B cell (primary cell): ENCODE results near the gene HUS1. TPM values are rescaled to one million over a fixed set of nuclear protein-coding genes. Genes with fewer than 3 reads are reported as not detected.

Experiments
- ATAC-seq: fragments of 200-7000 bp; cut with Tn5 transposase; one replicate; pipeline ENCODE4 v1.10.0; 2021; ENCODE audit warnings: low read depth, mild to moderate bottlenecking, moderate number of reproducible peaks, moderate library complexity
- CTCF ChIA-PET: fragments of 350-600 bp; sonication (Branson Sonifier 250); formaldehyde crosslinking; loops from one replicate; lab custom pipeline; 2021; ENCODE audit warnings: antibody characterized with exemption, inconsistent platforms; lab: Charles Lee
- POLR2A ChIA-PET: fragments of 350-600 bp; sonication (Branson Sonifier 250); formaldehyde crosslinking; loops from one replicate; lab custom pipeline; 2021; ENCODE audit warnings: antibody characterized with exemption; lab: Charles Lee
- DNase-seq: peaks from one replicate; pipeline ENCODE4 v3.0.0; 2013
- H2AFZ ChIP-seq: 2 replicates; pipeline ENCODE4 v1.6.1; 2012; ENCODE audit warnings: mild to moderate bottlenecking, low read depth, low read length; ENCODE audit not compliant: insufficient read depth, poor library complexity, severe bottlenecking
- H3K27ac ChIP-seq, 2 donors: 1 replicate in 1 of 2; 2 replicates in 1 of 2; pipeline ENCODE4 v1.5.1; 2012 to 2013; ENCODE audit warnings: low read length in 2 of 2, mild to moderate bottlenecking in 2 of 2, moderate library complexity in 1 of 2
- H3K27me3 ChIP-seq, 4 experiments: fragments of 200-600 bp in 1 of 4; sonication (generic) in 1 of 4; replicated peaks in 1 of 4; 1 replicate in 2 of 4; 2 replicates in 2 of 4; pipeline versions ENCODE4 v1.6.1 to v1.7.0; 2013 to 2016; ENCODE audit warnings: low read length in 3 of 4, mild to moderate bottlenecking in 2 of 4, mixed read lengths in 1 of 4, moderate library complexity in 1 of 4; ENCODE audit not compliant: insufficient read depth in 4 of 4, control insufficient read depth in 3 of 4; ENCODE audit errors: control extremely low read depth in 1 of 4
- H3K36me3 ChIP-seq, 2 experiments: replicated peaks in 1 of 2; 1 replicate in 1 of 2; 2 replicates in 1 of 2; pipeline versions ENCODE4 v1.6.1 to v1.7.1; 2013; ENCODE audit warnings: low read length in 1 of 2; ENCODE audit not compliant: insufficient read depth in 2 of 2, control insufficient read depth in 1 of 2; ENCODE audit errors: control extremely low read depth in 1 of 2, extremely low read depth in 1 of 2
- H3K4me1 ChIP-seq, 2 donors: fragments of 200-600 bp in 1 of 2; sonication (generic) in 1 of 2; 1 replicate in 1 of 2; 2 replicates in 1 of 2; pipeline versions ENCODE4 v1.5.1 to v1.6.1; 2013 to 2017; ENCODE audit warnings: low read length in 2 of 2; ENCODE audit not compliant: control insufficient read depth in 2 of 2, insufficient read depth in 2 of 2
- H3K4me2 ChIP-seq: replicated peaks from 2 replicates; pipeline ENCODE3; 2012; ENCODE audit warnings: mild to moderate bottlenecking, low read depth, low read length; ENCODE audit not compliant: poor library complexity, severe bottlenecking
- H3K4me3 ChIP-seq, 5 experiments: fragments of 200-600 bp in 1 of 5; sonication (generic) in 1 of 5; 1 replicate in 3 of 5; 2 replicates in 2 of 5; pipeline versions ENCODE4 v1.5.1 to v1.7.0; 2011 to 2016; ENCODE audit warnings: low read length in 4 of 5, mild to moderate bottlenecking in 4 of 5, low read depth in 2 of 5, control low read depth in 1 of 5, moderate library complexity in 1 of 5; ENCODE audit not compliant: insufficient read depth in 1 of 5; ENCODE audit errors: control extremely low read depth in 1 of 5, extremely low read depth in 1 of 5
- H3K79me2 ChIP-seq: fragments of 200-600 bp; sonication (generic); one replicate; pipeline ENCODE4 v1.6.0; 2016; ENCODE audit warnings: low read length; ENCODE audit not compliant: control insufficient read depth, insufficient read depth
- H3K9ac ChIP-seq: fragments of 200-600 bp; sonication (generic); 2 replicates; pipeline ENCODE4 v1.6.1; 2017; ENCODE audit warnings: mild to moderate bottlenecking, low read length, moderate library complexity
- H3K9me3 ChIP-seq, 3 donors: one replicate each; pipeline versions ENCODE4 v1.6.1 to v1.7.1; 2013; ENCODE audit warnings: low read length in 2 of 3; ENCODE audit not compliant: control insufficient read depth in 2 of 3, insufficient read depth in 1 of 3; ENCODE audit errors: control extremely low read depth in 1 of 3
- H4K20me1 ChIP-seq: 2 replicates; pipeline ENCODE4 v1.6.0; 2012; ENCODE audit warnings: mild to moderate bottlenecking, low read length; ENCODE audit not compliant: insufficient read depth, control insufficient read depth, poor library complexity, severe bottlenecking
- H3K27ac Mint-ChIP-seq: one replicate; pipeline ENCODE4 v1.8.0; 2021; ENCODE audit warnings: mixed read lengths
- H3K27me3 Mint-ChIP-seq: one replicate; pipeline ENCODE4 v1.8.0; 2021; ENCODE audit warnings: mixed read lengths
- H3K4me1 Mint-ChIP-seq: one replicate; pipeline ENCODE4 v1.8.0; 2021; ENCODE audit warnings: mixed read lengths
- H3K4me3 Mint-ChIP-seq: one replicate; pipeline ENCODE4 v1.8.0; 2021; ENCODE audit warnings: mixed read lengths
- H3K9me3 Mint-ChIP-seq: one replicate; pipeline ENCODE4 v1.8.0; 2022; ENCODE audit warnings: mixed read lengths; ENCODE audit not compliant: insufficient read depth
- EZH2 ChIP-seq: IDR thresholded peaks from 2 replicates; pipeline ENCODE4 v1.6.1; 2012; ENCODE audit warnings: borderline replicate concordance, low read depth, mild to moderate bottlenecking, moderate library complexity, low read length; ENCODE audit not compliant: insufficient read depth, poor library complexity, severe bottlenecking
- WGBS: methylation state at CpG from one replicate; pipeline ENCODE4 v1.1.5; 2013; ENCODE audit warnings: missing lambda C conversion rate; ENCODE audit not compliant: insufficient coverage; 5-methylcytosine and 5-hydroxymethylcytosine counted together
- intact Hi-C: fragments of 100-400 bp; cut with micrococcal nuclease; formaldehyde crosslinking; loops from one replicate; pipeline ENCODE4 v1.10.0; 2022
- polyA plus RNA-seq: library from polyadenylated mRNA; depleted of rRNA; stranded (reverse); fragments of >200 nt; gene quantifications from 2 replicates; pipeline ENCODE4 v1.2.3, GENCODE V29; 2012
- total RNA-seq, 2 donors: library from RNA; stranded (reverse); fragments of 120-200 nt in 1 of 2; gene quantifications; 1 replicate in 1 of 2; 2 replicates in 1 of 2; pipeline versions ENCODE4 v1.2.3 to v1.2.4, GENCODE V29; 2013 to 2022
- TF ChIP-seq, protein P1 (sequence below): fragments of 200-600 bp; IDR thresholded peaks from one replicate; pipeline ENCODE4 v1.8.0; 2022; ENCODE audit warnings: antibody characterized with exemption, mild to moderate bottlenecking

The HUS1 gene
- total and polyA plus RNA-seq, 2 donors (not counting 1 experiment from before 2014, with no cell fraction given) = 37.7 to 61.6 TPM

DNA sequence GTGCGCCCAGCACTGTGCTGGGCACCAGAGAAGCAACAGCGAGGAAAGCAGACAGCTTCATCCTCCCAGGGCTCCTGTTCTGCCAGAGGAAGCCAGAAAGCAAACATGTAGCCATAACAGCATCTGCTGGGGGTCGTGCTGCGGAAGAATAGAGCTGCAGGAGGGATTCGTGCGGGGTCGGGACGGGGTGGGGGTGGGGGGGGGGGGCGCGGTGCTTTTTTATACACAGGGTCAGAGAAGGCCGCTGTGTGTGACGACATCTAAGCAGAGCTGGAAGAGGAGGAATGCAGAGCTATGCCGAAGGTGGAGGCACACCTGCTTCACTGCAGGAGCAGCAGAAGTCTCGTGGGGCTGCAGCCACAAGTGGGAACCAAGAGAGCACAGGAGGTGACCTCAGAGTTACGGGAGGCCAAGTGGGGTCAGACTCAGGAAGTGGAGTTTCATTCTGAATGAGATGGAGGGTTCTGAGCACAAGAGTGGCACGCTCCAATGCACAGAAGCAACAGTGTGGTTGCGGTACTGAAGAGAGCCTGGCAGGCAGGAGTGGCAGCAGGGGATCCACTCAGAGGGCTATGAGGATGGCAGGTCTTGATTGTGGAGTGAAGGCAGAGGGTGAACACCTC lies 42.2 kb downstream of the HUS1 start:
- Histone ChIP-seq H3K4me1 (peaks cover 29% of the 10 kb centered on the region in 2 donors), H3K9me3 (no peaks in the 10 kb centered on the region), H4K20me1 (no peaks in the 10 kb centered on the region), H3K27me3 (no peaks in the 10 kb centered on the region), H3K27ac (no peak overlapping the region), H3K4me2 (peak overlapping the region; percentile 68), H3K79me2 (no peaks in the 10 kb centered on the region), H3K36me3 (no peaks in the 10 kb centered on the region), H2AFZ (peak overlapping the region; percentile 67), H3K9ac (peak overlapping the region; percentile 5), H3K4me3 (peak overlapping the region in 3 of 5 experiments; percentile 10 to 20 (median 18))
- peak overlapping the region; percentile 74 for H3K4me3 Mint-ChIP-seq
- ChIA-PET CTCF (interaction anchor here (1.4 to 3.9 kb wide), 4 partner anchors 8 to 671 kb away, joined by 3 to 34 read pairs (median 8); no protein-coding TSS in a partner anchor), POLR2A (interaction anchor here (1.1 kb wide), 1 partner anchor 8 kb away, joined by 3 read pairs; no protein-coding TSS in a partner anchor)
- peak overlapping the region; percentile 64 for H3K27ac Mint-ChIP-seq
- no peaks in the 10 kb centered on the region for H3K27me3 Mint-ChIP-seq
- TF ChIP-seq EZH2 = no peak
- TF ChIP-seq, protein P1, sequence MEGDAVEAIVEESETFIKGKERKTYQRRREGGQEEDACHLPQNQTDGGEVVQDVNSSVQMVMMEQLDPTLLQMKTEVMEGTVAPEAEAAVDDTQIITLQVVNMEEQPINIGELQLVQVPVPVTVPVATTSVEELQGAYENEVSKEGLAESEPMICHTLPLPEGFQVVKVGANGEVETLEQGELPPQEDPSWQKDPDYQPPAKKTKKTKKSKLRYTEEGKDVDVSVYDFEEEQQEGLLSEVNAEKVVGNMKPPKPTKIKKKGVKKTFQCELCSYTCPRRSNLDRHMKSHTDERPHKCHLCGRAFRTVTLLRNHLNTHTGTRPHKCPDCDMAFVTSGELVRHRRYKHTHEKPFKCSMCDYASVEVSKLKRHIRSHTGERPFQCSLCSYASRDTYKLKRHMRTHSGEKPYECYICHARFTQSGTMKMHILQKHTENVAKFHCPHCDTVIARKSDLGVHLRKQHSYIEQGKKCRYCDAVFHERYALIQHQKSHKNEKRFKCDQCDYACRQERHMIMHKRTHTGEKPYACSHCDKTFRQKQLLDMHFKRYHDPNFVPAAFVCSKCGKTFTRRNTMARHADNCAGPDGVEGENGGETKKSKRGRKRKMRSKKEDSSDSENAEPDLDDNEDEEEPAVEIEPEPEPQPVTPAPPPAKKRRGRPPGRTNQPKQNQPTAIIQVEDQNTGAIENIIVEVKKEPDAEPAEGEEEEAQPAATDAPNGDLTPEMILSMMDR = no peak
- DNase-seq (peak; percentile 81), ATAC-seq (peak; percentile 91)
- peaks cover 31% of the 10 kb centered on the region for H3K4me1 Mint-ChIP-seq
- intact Hi-C loops = loop anchor here (1.0 to 10.0 kb wide), 5 partner anchors 9 to 670 kb away; partner anchors contain the start of genes C7orf57 and UPP1
- WGBS = 27% methylated on average over 9 of the region's 17 CpGs
- H3K9me3 Mint-ChIP-seq = no peaks in the 10 kb centered on the region

GRCh38 chr7:47936323-47936722 lies 43.1 kb downstream of the HUS1 start:
- POLR2A ChIA-PET = no interaction called here
- no peak overlapping the region for H3K9ac ChIP-seq
- no peak overlapping the region for H3K27ac ChIP-seq
- no peaks in the 10 kb centered on the region for H3K79me2 ChIP-seq
- no peak overlapping the region for H2AFZ ChIP-seq
- peaks cover 29% of the 10 kb centered on the region in 2 donors for H3K4me1 ChIP-seq
- no peak for ATAC-seq
- H3K4me3 Mint-ChIP-seq = peak overlapping the region; percentile 58
- peak overlapping the region; percentile 68 for H3K4me2 ChIP-seq
- H3K27me3 ChIP-seq = no peaks in the 10 kb centered on the region
- CTCF ChIA-PET = interaction anchor here (1.7 to 3.9 kb wide), 2 partner anchors 9 to 670 kb away, joined by 7 to 34 read pairs; no protein-coding TSS in a partner anchor
- H3K27ac Mint-ChIP-seq = no peak overlapping the region
- H3K4me1 Mint-ChIP-seq = peaks cover 31% of the 10 kb centered on the region
- DNase-seq = no peak
- H3K27me3 Mint-ChIP-seq = no peaks in the 10 kb centered on the region
- no peak for TF ChIP-seq EZH2
- TF ChIP-seq, protein P1 = no peak
- no peaks in the 10 kb centered on the region for H3K9me3 ChIP-seq
- H3K36me3 ChIP-seq = no peaks in the 10 kb centered on the region
- intact Hi-C loops = loop anchor here (5.0 to 10.0 kb wide), 3 partner anchors 151 to 669 kb away; partner anchors contain the start of gene UPP1
- H4K20me1 ChIP-seq = no peaks in the 10 kb centered on the region
- H3K9me3 Mint-ChIP-seq = no peaks in the 10 kb centered on the region
- 94% methylated on average over 2 of the region's 4 CpGs for WGBS
- H3K4me3 ChIP-seq = no peak overlapping the region
